K562 (cell line): ENCODE data around the gene TCIRG1. TPM values are rescaled to one million over a fixed set of nuclear protein-coding genes. Genes with fewer than 3 reads are reported as not detected.

ENCODE experiments used
- BCL6 ChIP-seq: fragments of 250-450 bp; sonication (Bioruptor Pico); IDR thresholded peaks from 2 replicates; pipeline ENCODE4 v1.4.0; 2020
- BRF1 ChIP-seq: IDR thresholded peaks from 3 replicates; pipeline ENCODE4 v1.6.1; 2011; ENCODE audit warnings: borderline replicate concordance, mild to moderate bottlenecking; ENCODE audit not compliant: insufficient read length; ENCODE audit errors: extremely low read depth
- FOXA1 ChIP-seq: fragments of 450-650 bp; IDR thresholded peaks from 2 replicates; pipeline ENCODE4 v1.6.1; 2016; ENCODE audit warnings: mild to moderate bottlenecking, borderline replicate concordance
- FOXJ2 ChIP-seq: fragments of 200-800 bp; sonication (Bioruptor generic); IDR thresholded peaks from 2 replicates; pipeline ENCODE4 v1.6.1; 2016; ENCODE audit warnings: missing genetic modification characterization, missing compliant biosample characterization
- FOXO4 ChIP-seq: fragments of 450-650 bp; formaldehyde crosslinking; IDR thresholded peaks from 2 replicates; pipeline ENCODE4 v1.4.0; 2020; ENCODE audit warnings: mild to moderate bottlenecking, moderate library complexity
- HNRNPUL1 ChIP-seq: fragments of 200-400 bp; formaldehyde crosslinking; IDR thresholded peaks from 2 replicates; pipeline ENCODE4 v1.6.1; 2017; ENCODE audit warnings: low read length
- KLF13 ChIP-seq: fragments of 450-650 bp; IDR thresholded peaks from 2 replicates; pipeline ENCODE4 v1.6.1; 2016; ENCODE audit warnings: missing genetic modification characterization, low read depth, mild to moderate bottlenecking, missing compliant biosample characterization, moderate library complexity, borderline replicate concordance
- MEIS2 ChIP-seq: fragments of 450-650 bp; IDR thresholded peaks from 2 replicates; pipeline ENCODE4 v1.6.1; 2014; ENCODE audit warnings: mild to moderate bottlenecking; ENCODE audit not compliant: partially characterized antibody
- MYC ChIP-seq, 2 experiments: fragments of 250-450 bp in 1 of 2; sonication (Bioruptor Pico) in 1 of 2; IDR thresholded peaks; 2 replicates each; pipeline versions ENCODE4 v1.5.1 to v1.6.1; 2012 to 2021; ENCODE audit warnings: low read depth in 2 of 2, borderline replicate concordance in 1 of 2, improper control_type of control experiment in 1 of 2, low read length in 1 of 2, mild to moderate bottlenecking in 1 of 2, moderate library complexity in 1 of 2
- NR2C1 ChIP-seq, 2 experiments: fragments of 450-650 bp; IDR thresholded peaks; 2 replicates each; pipeline ENCODE4 v1.6.1; 2017; ENCODE audit warnings: mild to moderate bottlenecking in 2 of 2, antibody characterized with exemption in 1 of 2, inconsistent platforms in 1 of 2, missing compliant biosample characterization in 1 of 2, missing genetic modification characterization in 1 of 2
- POLR3A ChIP-seq: IDR thresholded peaks from 2 replicates; pipeline ENCODE4 v1.6.1; 2011; ENCODE audit warnings: borderline replicate concordance, mild to moderate bottlenecking, moderate library complexity; ENCODE audit not compliant: insufficient read length, insufficient read depth; ENCODE audit errors: extremely low read depth
- TCF7L2 ChIP-seq: fragments of 150-350 bp; IDR thresholded peaks from 2 replicates; pipeline ENCODE4 v1.6.1; 2016; ENCODE audit warnings: low read depth, mild to moderate bottlenecking, low read length, moderate library complexity
- TFAM ChIP-seq: fragments of 250-450 bp; sonication (Bioruptor Pico); conservative IDR thresholded peaks from 2 replicates; pipeline ENCODE4 v1.5.0; 2021; ENCODE audit warnings: mild to moderate bottlenecking, moderate library complexity
- THRA ChIP-seq: fragments of 450-650 bp; IDR thresholded peaks from 2 replicates; pipeline ENCODE4 v1.6.1; 2017; ENCODE audit warnings: mild to moderate bottlenecking, moderate library complexity
- ZC3H8 ChIP-seq: fragments of 450-650 bp; IDR thresholded peaks from 2 replicates; pipeline ENCODE4 v1.6.1; 2017
- ZNF23 ChIP-seq: fragments of 250-450 bp; sonication (Bioruptor Pico); IDR thresholded peaks from 2 replicates; pipeline ENCODE4 v1.4.0; 2020; ENCODE audit warnings: mild to moderate bottlenecking
- ZNF384 ChIP-seq: IDR thresholded peaks from 2 replicates; pipeline ENCODE4 v1.6.1; 2012; ENCODE audit warnings: low read depth, low read length, improper control_type of control experiment
- polyA plus RNA-seq, 8 experiments: library from polyadenylated mRNA; depleted of rRNA in 4 of 8; stranded (reverse) in 5 of 8; unstranded in 3 of 8; fragments of >200 nt; fragmentation: Nextera tagmentation in 2 of 8; fragmentation: Illumina TruSeq in 1 of 8; extraction: Ambion mirVana in 2 of 8; extraction: Trizol in 1 of 8; gene quantifications; 2 replicates each; pipeline versions ENCODE4 v1.2.1 to v1.2.3, GENCODE V29; 2011 to 2014; ENCODE audit warnings: inconsistent platforms in 1 of 8, missing spikeins in 1 of 8
- total RNA-seq, 7 experiments: library from RNA; depleted of rRNA in 6 of 7; stranded (reverse); fragments of >200 nt in 6 of 7; fragmentation: Illumina TruSeq in 2 of 7; extraction: Trizol in 2 of 7; gene quantifications; 2 replicates each; pipeline versions ENCODE4 v1.2.1 to v1.2.3, GENCODE V29; 2011 to 2021; ENCODE audit warnings: low replicate concordance in 1 of 7
- TF ChIP-seq, protein P1 (sequence below): fragments of 450-650 bp; IDR thresholded peaks from one replicate; pipeline ENCODE4 v1.6.1; 2018; ENCODE audit warnings: mild to moderate bottlenecking, moderate library complexity; ENCODE audit not compliant: partially characterized antibody
- TF ChIP-seq, protein P2 (sequence below): fragments of 200-400 bp; formaldehyde crosslinking; IDR thresholded peaks from 2 replicates; pipeline ENCODE4 v1.6.1; 2017; ENCODE audit warnings: mild to moderate bottlenecking, low read depth, low read length, moderate library complexity

The TCIRG1 gene
- total and polyA plus RNA-seq, 9 of the 15 experiments (the other 6 are each of a cell fraction or from before 2014, with no cell fraction given): 0.49 to 143 (median 24.4) TPM

GRCh38 chr11:67996622-67997474 is 42.0 kb upstream of the TCIRG1 start (continued):
- TF ChIP-seq ZNF384 (no peak), HNRNPUL1 (no peak), BCL6 (no peak), BRF1 (no peak), THRA (no peak), FOXA1 (no peak), MYC (IDR thresholded peaks at IDR 0.05; ENCODE audit: low read depth, low read length) (peak; percentile 72), MYC (CRISPR knock-in tag; IDR thresholded peaks at IDR 0.05; ENCODE audit: borderline replicate concordance, low read depth) (peak; percentile 91), MEIS2 (no peak), FOXO4 (CRISPR knock-in tag) (no peak), KLF13 (tag) (no peak), POLR3A (no peak), TFAM (CRISPR knock-in tag) (no peak), ZNF23 (CRISPR knock-in tag) (no peak), FOXJ2 (no peak), ZC3H8 (no peak), TCF7L2 (no peak), NR2C1 (IDR thresholded peaks at IDR 0.05) (no peak), NR2C1 (tag; IDR thresholded peaks at IDR 0.05) (no peak)
- TF ChIP-seq, protein P1, sequence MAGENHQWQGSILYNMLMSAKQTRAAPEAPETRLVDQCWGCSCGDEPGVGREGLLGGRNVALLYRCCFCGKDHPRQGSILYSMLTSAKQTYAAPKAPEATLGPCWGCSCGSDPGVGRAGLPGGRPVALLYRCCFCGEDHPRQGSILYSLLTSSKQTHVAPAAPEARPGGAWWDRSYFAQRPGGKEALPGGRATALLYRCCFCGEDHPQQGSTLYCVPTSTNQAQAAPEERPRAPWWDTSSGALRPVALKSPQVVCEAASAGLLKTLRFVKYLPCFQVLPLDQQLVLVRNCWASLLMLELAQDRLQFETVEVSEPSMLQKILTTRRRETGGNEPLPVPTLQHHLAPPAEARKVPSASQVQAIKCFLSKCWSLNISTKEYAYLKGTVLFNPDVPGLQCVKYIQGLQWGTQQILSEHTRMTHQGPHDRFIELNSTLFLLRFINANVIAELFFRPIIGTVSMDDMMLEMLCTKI: no peak
- TF ChIP-seq, protein P2, sequence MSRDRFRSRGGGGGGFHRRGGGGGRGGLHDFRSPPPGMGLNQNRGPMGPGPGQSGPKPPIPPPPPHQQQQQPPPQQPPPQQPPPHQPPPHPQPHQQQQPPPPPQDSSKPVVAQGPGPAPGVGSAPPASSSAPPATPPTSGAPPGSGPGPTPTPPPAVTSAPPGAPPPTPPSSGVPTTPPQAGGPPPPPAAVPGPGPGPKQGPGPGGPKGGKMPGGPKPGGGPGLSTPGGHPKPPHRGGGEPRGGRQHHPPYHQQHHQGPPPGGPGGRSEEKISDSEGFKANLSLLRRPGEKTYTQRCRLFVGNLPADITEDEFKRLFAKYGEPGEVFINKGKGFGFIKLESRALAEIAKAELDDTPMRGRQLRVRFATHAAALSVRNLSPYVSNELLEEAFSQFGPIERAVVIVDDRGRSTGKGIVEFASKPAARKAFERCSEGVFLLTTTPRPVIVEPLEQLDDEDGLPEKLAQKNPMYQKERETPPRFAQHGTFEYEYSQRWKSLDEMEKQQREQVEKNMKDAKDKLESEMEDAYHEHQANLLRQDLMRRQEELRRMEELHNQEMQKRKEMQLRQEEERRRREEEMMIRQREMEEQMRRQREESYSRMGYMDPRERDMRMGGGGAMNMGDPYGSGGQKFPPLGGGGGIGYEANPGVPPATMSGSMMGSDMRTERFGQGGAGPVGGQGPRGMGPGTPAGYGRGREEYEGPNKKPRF: no peak
